GM18951 (cell line): ENCODE measurements around the gene HDAC7.

ENCODE experiments used
- POLR2A ChIP-seq: IDR thresholded peaks from 4 replicates; pipeline ENCODE4 v1.6.1; 2011; ENCODE audit warnings: mild to moderate bottlenecking; ENCODE audit not compliant: insufficient read length, insufficient read depth; ENCODE audit errors: extremely low read depth
- in situ Hi-C: fragments of 300-500 bp; cut with MboI; formaldehyde crosslinking; loops from one replicate; pipeline ENCODE4 v1.12.0; 2022; ENCODE audit warnings: low sequenced_read_pairs, mixed read lengths, inconsistent platforms; ENCODE audit not compliant: unreplicated experiment

The HDAC7 gene

DNA sequence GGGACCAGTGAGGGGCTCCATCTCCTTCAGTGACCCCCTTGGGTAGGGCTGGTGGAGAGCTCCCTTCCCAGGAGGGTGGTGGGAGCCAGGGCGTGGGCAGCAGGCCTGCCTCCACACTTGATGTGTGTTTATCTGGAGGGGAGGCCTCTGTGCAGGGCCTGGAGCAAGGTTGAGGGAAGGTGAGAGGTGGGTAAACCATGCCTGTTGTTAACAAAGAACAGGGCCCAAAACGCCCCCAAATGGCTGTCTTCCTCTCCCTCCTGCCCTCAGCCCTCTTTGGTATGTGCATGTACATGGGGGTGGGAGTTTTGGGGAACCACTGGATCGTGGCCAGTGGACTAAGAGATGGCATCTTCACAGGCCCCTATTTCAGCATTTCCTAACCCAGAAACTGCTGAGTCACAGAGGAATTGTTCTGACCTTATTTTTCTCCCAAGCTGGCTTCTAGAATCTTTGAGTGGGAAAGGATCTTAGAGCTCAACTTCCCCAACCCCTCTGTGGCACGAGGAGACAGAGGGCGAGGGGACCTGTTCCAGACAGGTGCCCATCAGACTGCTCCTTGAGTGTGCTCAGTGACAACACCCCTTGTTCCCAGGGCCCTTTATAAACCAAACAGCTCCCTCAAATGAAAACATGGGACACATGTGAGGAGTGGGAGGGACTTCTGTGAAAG, 43.1 kb downstream of the HDAC7 start:
- no peak for TF ChIP-seq POLR2A
- in situ Hi-C loops = loop anchor here (5.0 kb wide), 1 partner anchor 64 kb away; no protein-coding TSS in a partner anchor

DNA sequence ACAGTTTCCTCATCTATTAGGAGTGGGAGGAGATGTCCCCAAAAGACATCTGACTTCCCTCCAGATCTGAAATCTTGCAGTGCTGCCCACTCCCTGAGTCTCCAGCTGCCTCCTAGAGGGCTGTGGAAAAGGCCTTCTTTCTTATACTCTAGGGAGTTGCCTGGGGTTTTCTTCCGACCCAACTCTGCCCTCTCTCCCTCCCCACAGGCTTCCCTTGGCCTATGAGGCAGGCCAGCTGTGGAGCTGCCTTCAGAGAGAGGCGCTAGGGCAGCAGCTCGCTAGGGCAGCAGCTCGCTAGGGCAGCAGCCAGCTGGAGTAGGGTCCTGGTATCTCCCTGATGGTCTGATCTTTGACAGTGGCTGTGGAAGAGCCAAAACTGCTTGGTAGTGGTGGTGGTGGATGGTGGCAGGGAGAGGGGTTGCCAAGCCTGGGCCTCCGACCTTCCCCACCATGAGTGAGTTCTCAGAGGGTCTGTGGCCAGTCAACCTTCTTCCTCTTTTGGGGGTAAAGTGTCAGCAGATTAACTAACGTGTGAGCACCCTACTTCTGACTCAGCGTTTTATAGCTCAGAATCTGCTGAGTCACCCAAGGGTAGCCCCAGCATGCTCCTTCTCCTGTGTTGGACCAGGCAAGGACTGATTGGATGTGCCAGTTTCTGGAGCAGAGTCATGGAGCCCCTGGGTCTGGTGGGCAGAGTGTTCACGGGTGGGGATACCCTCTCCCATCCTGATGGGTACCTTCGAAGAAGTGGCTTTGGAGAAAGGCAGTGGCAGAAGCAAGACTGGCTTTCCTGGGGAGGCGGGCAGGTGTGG, 44.4 kb downstream of the HDAC7 start:
- in situ Hi-C loops = loop anchor here (5.0 kb wide), 1 partner anchor 63 kb away; no protein-coding TSS in a partner anchor
- TF ChIP-seq POLR2A = no peak

DNA sequence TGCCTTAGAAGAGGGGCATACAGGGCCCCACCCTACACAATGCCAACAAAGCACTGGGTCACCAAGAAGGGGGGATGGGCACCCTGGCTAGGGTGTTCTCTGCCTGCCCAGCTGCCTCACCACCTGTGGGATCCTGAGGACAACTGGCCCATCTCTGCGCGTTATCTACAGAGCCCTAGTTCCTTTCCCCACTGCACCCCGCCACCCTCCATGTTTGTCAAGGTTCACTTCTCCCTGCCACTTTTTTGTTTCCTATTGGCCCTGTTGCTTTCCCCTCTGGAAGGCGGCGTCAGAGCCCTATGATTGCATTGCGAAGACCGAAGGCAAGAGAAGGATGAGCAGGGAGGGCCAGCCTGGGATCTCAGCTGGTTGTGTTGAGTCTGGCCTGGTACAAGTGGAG, 45.0 kb downstream of the HDAC7 start:
- in situ Hi-C loops = loop anchor here (5.0 kb wide), 1 partner anchor 62 kb away; no protein-coding TSS in a partner anchor
- TF ChIP-seq POLR2A = no peak

GRCh38 chr12:47773858-47774580, 45.7 kb downstream of the HDAC7 start:
- in situ Hi-C loops = no loop called here
- no peak for TF ChIP-seq POLR2A

- in situ Hi-C loops = no loop called here
- TF ChIP-seq POLR2A = peak; percentile 58
Measured at GRCh38 chr12:47773062-47773857, 46.4 kb downstream of the HDAC7 start, which contains the start of gene SLC48A1. Gene SLC48A1, plus strand, starts transcription at chr12:47773238. Its CDS starts 67 bp downstream, at chr12:47773305.

DNA sequence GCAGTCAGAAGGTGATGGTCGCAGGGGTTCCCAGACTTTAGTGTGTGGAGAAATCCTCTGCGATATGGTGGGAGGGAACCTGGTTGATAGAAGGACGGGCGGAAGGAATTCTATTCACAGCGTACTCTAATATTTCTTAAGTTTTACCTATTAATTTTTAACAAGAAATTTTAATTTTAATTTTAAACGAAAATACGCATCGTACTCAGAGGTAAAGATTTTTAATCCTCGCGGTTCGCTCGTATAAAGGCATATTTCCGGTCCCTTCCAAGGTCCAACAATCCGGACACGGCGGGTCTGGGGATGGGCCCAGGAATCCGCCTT, 47.0 kb downstream of the HDAC7 start:
- in situ Hi-C loops = no loop called here
- TF ChIP-seq POLR2A = no peak

DNA sequence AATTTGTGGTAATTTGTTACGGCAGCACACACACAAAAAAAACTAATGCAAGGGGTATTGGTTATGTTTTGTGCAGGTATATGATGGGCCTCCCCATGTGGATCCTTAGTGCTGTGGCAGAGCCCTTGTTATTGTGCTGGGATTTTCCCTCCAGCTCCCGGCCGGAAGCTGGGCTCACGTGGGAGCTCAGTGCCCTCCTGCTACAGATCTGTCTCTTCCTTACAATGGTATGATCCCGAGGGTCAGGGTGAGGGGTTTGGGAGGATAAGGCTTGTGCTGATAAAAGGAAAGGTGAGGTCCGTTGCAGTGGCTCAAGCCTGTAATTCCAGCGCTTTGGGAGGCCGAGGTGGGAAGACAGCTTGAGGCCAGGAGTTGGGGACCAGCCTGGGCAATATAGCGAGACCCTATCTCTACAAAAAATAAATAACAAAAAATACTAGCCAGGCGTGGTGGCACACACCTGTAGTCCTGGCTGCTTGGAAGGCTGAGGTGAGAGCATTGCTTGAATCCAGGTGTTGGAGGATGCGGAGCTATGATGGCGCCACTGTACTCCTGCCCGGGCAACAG, 47.5 kb downstream of the HDAC7 start:
- in situ Hi-C loops = no loop called here

DNA sequence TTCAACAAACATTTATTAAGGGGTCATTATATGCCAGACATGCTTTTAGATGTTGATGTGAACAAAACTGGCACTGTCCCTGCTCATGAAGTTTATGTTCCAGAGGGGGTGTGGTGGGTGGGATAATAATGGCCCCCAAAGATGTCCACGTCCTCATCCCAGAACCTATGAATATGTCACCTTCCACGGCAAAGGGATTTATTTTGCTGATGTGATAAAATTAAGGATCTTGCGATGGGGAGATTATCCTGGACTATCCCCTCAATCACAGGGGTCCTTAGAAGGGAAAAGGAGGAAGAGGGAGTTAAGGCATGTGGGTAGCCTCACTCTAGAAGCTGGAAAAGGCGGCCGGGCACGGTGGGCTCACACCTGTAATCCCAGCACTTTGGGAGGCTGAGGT, 48.4 kb downstream of the HDAC7 start:
- in situ Hi-C loops = no loop called here
- TF ChIP-seq POLR2A = no peak

More for the DNA sequence above, 47.5 kb downstream of the HDAC7 start:
- TF ChIP-seq POLR2A = no peak

DNA sequence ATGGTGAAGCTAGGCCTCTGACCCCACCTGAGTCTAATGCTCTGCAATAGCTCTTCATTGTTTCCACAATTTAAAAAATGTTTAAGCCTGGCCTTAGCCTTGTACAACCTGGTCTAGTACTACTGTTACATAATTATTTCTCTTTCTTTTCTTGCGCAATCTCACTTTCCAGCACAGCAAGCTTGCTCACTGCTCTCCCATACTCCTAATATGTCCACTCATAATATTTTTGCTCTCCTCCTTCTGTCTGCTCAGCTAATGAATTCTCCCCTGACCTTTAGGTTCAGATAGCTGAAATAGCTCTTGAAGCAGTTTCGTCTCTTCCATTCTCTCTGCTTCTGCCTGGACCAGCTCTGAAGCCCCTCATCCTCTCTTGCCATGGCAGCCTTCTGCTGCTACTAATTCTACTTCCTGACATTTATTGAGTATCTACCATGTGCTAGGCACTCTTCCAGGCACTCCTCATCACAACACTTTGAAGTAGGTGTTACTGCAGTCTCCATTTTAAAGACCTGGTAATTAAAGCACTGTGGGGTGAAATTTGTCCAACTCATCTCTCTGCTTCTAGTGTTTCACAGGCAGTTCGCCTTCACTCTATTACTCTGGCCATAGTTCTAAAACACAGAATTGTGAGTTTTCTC, 49.5 kb downstream of the HDAC7 start:
- no peak for TF ChIP-seq POLR2A
- in situ Hi-C loops = no loop called here

- TF ChIP-seq POLR2A = no peak
- in situ Hi-C loops = no loop called here
Measured at GRCh38 chr12:47769234-47770085, 50.2 kb downstream of the HDAC7 start.

- no peak for TF ChIP-seq POLR2A
- in situ Hi-C loops = no loop called here
Measured at GRCh38 chr12:47768323-47768811, 51.3 kb downstream of the HDAC7 start.
